Left ventricle myocardium inferior (tissue), 1 donor: ENCODE measurements around the gene CCKAR. TPM values are rescaled to one million over a fixed set of nuclear protein-coding genes. Genes with fewer than 3 reads are reported as not detected.

Experiments
- DNase-seq: peaks from one replicate; pipeline ENCODE4 v3.0.0-alpha.2; 2020
- H3K27ac ChIP-seq: fragments of 200-600 bp; replicated peaks from 2 replicates; pipeline ENCODE4 v1.8.0; 2021
- H3K27me3 ChIP-seq: fragments of 200-600 bp; 2 replicates; pipeline ENCODE4 v1.8.0; 2021; ENCODE audit warnings: low read depth
- H3K36me3 ChIP-seq: fragments of 200-600 bp; 2 replicates; pipeline ENCODE4 v1.8.0; 2021
- H3K4me1 ChIP-seq: fragments of 200-600 bp; 2 replicates; pipeline ENCODE4 v1.8.0; 2021
- H3K4me3 ChIP-seq: fragments of 200-600 bp; 2 replicates; pipeline ENCODE4 v1.8.0; 2021; ENCODE audit warnings: mild to moderate bottlenecking, moderate library complexity
- H3K9me3 ChIP-seq: fragments of 200-600 bp; replicated peaks from 2 replicates; pipeline ENCODE4 v1.8.0; 2021
- CTCF ChIP-seq: fragments of 200-600 bp; IDR thresholded peaks from 2 replicates; pipeline ENCODE4 v1.8.0; 2021; ENCODE audit warnings: antibody characterized with exemption, mild to moderate bottlenecking, borderline replicate concordance
- intact Hi-C: fragments of 100-400 bp; cut with micrococcal nuclease; formaldehyde crosslinking; loops from one replicate; pipeline ENCODE4 v1.11.0; 2022
- total RNA-seq: library from RNA; stranded (reverse); fragmentation: NEBNext Ultra II Directional; extraction: Animal tissue kit (Norgen Biotek cat#: 25700); gene quantifications from one replicate; pipeline ENCODE4 v1.2.1, GENCODE V29; 2021
- donor health status: DM: no; HTN: yes; CAD: no; lungs with severe emphysema.

The CCKAR gene
- total RNA-seq, 1 donor from 2014 or later = not detected

- no peak for TF ChIP-seq CTCF
- Histone ChIP-seq H3K4me1 (no peaks in the 10 kb centered on the region), H3K4me3 (no peak overlapping the region), H3K36me3 (no peaks in the 10 kb centered on the region), H3K9me3 (peaks cover 6% of the 10 kb centered on the region), H3K27me3 (peaks cover 4% of the 10 kb centered on the region), H3K27ac (no peak overlapping the region)
- intact Hi-C loops = loop anchor here (10.0 kb wide), 1 partner anchor 541 kb away; no protein-coding TSS in a partner anchor
- DNase-seq = no peak
Observed at GRCh38 chr4:26463386-26463785, 26.9 kb downstream of the CCKAR start.

GRCh38 chr4:26462874-26463273 lies 27.4 kb downstream of the CCKAR start:
- Histone ChIP-seq H3K36me3 (no peaks in the 10 kb centered on the region), H3K4me3 (no peak overlapping the region), H3K27ac (no peak overlapping the region), H3K9me3 (peaks cover 6% of the 10 kb centered on the region), H3K4me1 (no peaks in the 10 kb centered on the region), H3K27me3 (peaks cover 4% of the 10 kb centered on the region)
- TF ChIP-seq CTCF = no peak
- intact Hi-C loops = loop anchor here (10.0 kb wide), 1 partner anchor 542 kb away; no protein-coding TSS in a partner anchor
- DNase-seq = no peak

- Histone ChIP-seq H3K36me3 (no peaks in the 10 kb centered on the region), H3K27ac (no peak overlapping the region), H3K27me3 (peaks cover 4% of the 10 kb centered on the region), H3K4me3 (no peak overlapping the region), H3K9me3 (peaks cover 6% of the 10 kb centered on the region), H3K4me1 (no peaks in the 10 kb centered on the region)
- no peak for TF ChIP-seq CTCF
- intact Hi-C loops = loop anchor here (10.0 kb wide), 2 partner anchors 265 to 545 kb away; no protein-coding TSS in a partner anchor
- no peak for DNase-seq
Observed at GRCh38 chr4:26459756-26460530, 30.3 kb downstream of the CCKAR start.

- no peak for DNase-seq
- no peak overlapping the region for H3K4me3 ChIP-seq
- intact Hi-C loops = loop anchor here (10.0 kb wide), 1 partner anchor 266 kb away; no protein-coding TSS in a partner anchor
- peaks cover 13% of the 10 kb centered on the region for H3K9me3 ChIP-seq
- peak; percentile 69 for TF ChIP-seq CTCF
- H3K27me3 ChIP-seq = no peaks in the 10 kb centered on the region
- H3K27ac ChIP-seq = no peak overlapping the region
- H3K36me3 ChIP-seq = no peaks in the 10 kb centered on the region
- H3K4me1 ChIP-seq = no peaks in the 10 kb centered on the region
Observed at GRCh38 chr4:26459054-26459755, 31.1 kb downstream of the CCKAR start.

GRCh38 chr4:26458157-26458561 lies 32.1 kb downstream of the CCKAR start:
- Histone ChIP-seq H3K9me3 (peaks cover 14% of the 10 kb centered on the region), H3K4me3 (no peak overlapping the region), H3K27ac (no peak overlapping the region), H3K4me1 (no peaks in the 10 kb centered on the region), H3K27me3 (no peaks in the 10 kb centered on the region), H3K36me3 (no peaks in the 10 kb centered on the region)
- no peak for TF ChIP-seq CTCF
- intact Hi-C loops = loop anchor here (10.0 kb wide), 1 partner anchor 267 kb away; no protein-coding TSS in a partner anchor
- DNase-seq = no peak
